Fibroblast of villous mesenchyme (primary cell): ENCODE results near the gene NCR2. TPM values are rescaled to one million over a fixed set of nuclear protein-coding genes. Genes with fewer than 3 reads are reported as not detected.

Experiments
- DNase-seq: peaks from one replicate; pipeline ENCODE4 v3.0.0-alpha.2; 2010; ENCODE audit warnings: low read depth
- H3K4me3 ChIP-seq: 2 replicates; pipeline ENCODE4 v1.5.1; 2011; ENCODE audit warnings: low read depth, mild to moderate bottlenecking, low read length
- total RNA-seq: library from RNA; depleted of rRNA; stranded (reverse); fragments of >200 nt; gene quantifications from 2 replicates; pipeline ENCODE4 v1.2.3, GENCODE V29; 2012
- TF ChIP-seq, protein P1 (sequence below): IDR thresholded peaks from 2 replicates; pipeline ENCODE4 v1.5.1; 2012; ENCODE audit warnings: low read depth, mild to moderate bottlenecking, low read length; ENCODE audit not compliant: insufficient read depth

NCR2 gene
- total RNA-seq, 1 donor: not detected

DNA sequence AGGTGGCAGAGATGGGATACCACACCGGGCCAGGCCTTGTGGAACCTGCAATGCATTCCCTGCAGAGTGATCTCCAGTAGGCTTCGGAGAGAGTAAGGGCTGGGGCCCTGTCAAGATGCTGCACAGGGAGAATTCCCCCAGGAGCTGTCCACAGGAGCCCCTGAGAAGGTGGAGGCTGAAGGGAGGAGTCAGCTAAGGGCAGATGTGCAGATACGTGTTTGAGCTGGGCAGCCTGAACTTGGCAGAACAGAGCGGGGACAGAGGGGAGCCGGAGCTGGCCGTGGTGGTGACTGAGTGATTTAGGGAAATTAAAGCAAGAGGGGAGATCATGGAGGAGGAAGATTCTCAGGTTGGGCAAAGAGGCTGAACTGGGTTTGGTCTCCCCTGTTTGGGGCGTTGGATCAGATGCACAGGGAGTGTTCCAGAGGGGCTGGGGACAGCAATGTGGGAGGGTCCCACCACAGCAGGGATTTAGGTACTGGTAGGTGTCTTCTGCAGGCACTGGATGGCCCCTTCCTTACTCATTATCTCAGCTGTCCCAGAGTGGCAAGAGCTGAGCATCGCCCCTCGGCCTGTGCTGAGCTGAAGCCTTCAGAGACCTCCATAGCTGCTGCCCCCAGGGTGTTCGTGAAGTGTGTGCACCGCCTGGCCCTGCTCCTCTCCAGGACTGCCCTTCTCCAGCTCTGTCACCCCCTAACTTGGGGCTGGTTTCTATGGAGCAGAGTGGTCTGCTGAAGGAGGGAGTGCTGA is 3.8 kb upstream of the NCR2 start:
- no peak overlapping the region for H3K4me3 ChIP-seq
- TF ChIP-seq, protein P1, sequence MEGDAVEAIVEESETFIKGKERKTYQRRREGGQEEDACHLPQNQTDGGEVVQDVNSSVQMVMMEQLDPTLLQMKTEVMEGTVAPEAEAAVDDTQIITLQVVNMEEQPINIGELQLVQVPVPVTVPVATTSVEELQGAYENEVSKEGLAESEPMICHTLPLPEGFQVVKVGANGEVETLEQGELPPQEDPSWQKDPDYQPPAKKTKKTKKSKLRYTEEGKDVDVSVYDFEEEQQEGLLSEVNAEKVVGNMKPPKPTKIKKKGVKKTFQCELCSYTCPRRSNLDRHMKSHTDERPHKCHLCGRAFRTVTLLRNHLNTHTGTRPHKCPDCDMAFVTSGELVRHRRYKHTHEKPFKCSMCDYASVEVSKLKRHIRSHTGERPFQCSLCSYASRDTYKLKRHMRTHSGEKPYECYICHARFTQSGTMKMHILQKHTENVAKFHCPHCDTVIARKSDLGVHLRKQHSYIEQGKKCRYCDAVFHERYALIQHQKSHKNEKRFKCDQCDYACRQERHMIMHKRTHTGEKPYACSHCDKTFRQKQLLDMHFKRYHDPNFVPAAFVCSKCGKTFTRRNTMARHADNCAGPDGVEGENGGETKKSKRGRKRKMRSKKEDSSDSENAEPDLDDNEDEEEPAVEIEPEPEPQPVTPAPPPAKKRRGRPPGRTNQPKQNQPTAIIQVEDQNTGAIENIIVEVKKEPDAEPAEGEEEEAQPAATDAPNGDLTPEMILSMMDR: no peak
- no peak for DNase-seq

DNA sequence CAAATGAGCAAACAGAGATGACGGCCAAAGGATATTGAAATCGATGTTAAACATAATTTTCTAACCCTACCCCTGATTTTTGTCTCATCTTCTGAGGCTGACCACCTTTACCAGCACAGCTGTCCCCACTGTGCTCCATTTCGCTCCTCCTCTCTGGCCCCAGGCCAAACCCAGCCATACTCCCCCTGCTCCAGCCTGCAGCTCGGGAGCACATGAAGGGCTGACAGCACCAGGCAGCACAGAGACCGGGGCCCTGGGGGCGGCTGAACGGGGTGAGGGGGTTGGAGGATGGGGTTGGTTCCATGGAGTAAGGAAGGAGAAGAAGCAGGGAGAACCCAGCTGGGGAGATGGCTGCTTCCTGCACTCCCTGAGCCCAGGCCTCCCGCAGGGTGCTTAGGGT is 3.2 kb upstream of the NCR2 start:
- DNase-seq: no peak
- TF ChIP-seq, protein P1: no peak

DNA sequence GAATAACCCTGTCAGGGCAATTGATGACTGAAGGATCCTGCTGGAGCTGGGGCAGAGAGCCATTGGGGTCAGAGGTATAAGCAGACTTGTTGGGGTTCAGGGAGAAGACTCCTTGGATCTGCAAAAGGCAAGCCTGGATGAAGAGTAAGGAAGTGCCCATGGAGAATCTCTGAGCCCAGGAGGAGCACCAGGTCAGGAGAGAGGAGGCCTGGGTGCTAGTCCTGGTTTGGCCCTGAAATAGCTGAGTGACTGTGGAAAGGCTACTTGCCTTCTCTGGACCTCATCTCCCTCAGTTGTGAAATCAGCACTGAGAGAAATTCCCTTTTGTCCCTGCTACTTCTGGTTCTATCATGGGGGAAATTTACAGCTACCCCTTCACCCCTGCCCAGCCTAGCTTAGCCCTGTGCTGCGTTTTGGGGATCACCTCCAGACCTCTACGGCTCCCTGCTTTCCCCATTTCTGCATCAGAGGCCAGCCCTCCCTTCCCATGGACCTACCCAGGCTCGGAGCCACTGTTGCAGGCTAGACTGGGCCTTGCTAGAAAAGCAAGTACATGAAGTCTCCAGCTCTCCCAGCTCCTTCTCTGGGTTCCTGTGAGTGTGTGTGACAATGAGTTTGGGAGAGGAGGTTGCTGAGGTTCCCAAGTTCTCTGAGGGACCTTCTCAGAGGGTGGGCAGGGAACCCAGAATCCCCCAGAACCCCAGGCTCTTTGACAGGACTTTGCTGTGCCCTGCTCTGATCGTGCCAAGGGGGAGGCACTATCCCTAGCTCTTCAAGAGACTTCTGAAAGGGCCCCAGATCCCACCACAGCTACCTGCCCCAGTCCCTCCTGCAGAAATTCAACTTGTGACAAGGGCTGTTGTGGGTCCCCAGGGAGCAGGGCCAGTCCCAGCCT is 2.3 kb upstream of the NCR2 start:
- DNase-seq: no peak
- no peak overlapping the region for H3K4me3 ChIP-seq
- TF ChIP-seq, protein P1: no peak

More for the DNA sequence above, 3.2 kb upstream of the NCR2 start:
- H3K4me3 ChIP-seq: no peak overlapping the region

DNA sequence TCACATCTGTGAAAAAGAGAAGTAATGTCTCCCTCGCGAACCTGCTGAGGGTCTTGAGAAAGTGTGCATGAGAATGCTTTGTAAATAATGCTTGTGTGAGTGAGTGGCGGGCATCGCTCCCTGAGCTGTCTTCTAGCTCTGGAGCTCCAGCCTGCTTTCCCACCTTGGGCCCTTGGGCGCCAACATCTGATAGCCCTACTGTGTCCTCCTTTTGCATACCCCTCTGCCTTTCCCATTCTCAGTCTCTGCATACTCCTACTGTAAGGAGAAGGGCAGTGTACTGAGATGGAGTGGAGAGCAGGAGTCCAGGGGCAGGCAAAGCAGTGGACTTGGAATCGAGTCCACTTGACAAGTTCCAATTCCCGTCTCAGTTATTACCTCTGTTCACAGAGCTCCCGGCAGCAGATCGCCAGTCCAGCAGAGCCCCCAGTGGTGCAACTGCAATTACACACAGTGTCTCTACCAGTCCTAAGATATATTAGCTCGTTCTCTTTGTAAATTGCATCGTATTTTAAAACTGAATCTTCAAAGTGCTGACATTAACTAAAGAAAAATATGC is 847 bp upstream of the NCR2 start:
- TF ChIP-seq, protein P1: peak; percentile 26
- no peak for DNase-seq
- H3K4me3 ChIP-seq: no peak overlapping the region

DNA sequence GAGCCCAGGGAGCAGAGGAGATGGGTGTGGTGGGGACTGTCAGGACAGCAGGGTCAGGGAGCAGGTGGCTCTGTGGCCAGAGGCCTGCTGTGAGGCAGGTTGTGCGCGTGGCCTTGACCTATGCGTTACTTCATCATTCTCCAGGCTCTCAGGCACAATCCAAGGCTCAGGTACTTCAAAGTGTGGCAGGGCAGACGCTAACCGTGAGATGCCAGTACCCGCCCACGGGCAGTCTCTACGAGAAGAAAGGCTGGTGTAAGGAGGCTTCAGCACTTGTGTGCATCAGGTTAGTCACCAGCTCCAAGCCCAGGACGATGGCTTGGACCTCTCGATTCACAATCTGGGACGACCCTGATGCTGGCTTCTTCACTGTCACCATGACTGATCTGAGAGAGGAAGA is 535 bp downstream of the NCR2 start:
- no peak for DNase-seq
- TF ChIP-seq, protein P1: no peak
- no peak overlapping the region for H3K4me3 ChIP-seq

DNA sequence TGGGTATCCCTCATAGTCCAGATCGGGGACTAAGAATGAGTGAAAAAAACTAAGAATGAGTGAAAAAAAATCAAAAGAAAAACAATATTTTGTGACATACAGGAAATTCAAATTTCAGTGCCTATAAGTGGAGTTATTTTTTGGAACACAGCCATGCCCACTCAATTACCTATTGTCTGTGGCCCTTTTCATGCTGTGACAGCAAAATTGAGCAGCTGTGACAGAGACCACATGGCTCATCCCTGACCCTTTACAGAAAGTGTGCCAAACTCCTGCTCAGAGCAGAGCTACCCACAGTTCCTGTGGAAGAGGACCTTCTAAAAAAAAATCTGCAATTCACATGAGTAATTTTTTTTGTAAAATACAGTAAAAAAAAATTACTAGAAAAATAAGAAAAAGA is 1.4 kb downstream of the NCR2 start:
- no peak for DNase-seq
- no peak overlapping the region for H3K4me3 ChIP-seq
- TF ChIP-seq, protein P1: no peak
